GM19324 (cell line): ENCODE measurements around the gene ANKS3.

ENCODE experiments used
- ATAC-seq: cut with Tn5 transposase; IDR thresholded peaks from one replicate; pipeline ENCODE4 v1.9.1; 2021; ENCODE audit warnings: mild to moderate bottlenecking, moderate library complexity; ENCODE audit not compliant: unreplicated experiment, low FRiP score

Gene ANKS3

DNA sequence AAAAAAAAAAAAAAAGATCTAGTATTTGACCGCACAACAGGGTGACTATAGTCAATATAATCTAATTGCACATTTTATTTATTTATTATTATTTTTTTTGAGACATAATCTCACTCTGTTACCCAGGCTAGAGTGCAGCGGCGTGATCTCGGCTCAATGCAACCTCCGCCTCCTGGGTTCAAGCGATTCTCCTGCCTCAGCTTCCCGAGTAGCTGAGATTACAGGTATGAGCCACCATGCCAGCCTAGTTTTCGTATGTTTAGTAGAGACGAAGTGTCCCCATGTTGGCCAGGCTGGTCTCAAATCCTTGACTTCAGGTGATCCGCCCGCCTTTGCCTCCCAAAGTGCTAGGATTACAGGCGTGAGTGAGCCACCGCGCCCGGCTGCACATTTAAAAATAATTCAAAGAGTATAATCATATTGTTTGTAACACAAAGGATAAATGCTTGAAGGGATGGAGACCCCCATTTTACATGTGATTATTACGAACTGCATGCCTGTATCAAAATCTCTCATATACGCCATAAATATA is 794 bp downstream of the ANKS3 start:
- ATAC-seq: no peak

DNA sequence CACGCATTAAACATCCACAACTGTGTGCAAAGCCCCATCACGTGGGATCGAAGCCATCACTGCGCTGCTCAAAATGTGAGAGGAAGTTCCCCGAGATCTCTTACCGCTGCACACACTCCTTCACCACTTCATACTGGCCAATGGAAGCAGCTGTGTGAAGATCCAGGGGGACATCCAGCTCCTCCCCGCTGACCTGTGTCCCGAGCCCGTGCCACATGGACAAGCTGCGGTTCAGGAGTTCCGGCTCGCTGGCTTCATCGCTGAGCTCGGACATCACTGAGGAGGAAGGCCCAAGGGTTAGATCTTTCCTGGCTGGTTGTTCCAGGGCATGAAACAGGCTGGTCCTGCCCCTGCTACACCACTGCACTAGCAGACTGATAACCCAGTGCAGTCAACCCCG is 4.2 kb downstream of the ANKS3 start:
- ATAC-seq: no peak

DNA sequence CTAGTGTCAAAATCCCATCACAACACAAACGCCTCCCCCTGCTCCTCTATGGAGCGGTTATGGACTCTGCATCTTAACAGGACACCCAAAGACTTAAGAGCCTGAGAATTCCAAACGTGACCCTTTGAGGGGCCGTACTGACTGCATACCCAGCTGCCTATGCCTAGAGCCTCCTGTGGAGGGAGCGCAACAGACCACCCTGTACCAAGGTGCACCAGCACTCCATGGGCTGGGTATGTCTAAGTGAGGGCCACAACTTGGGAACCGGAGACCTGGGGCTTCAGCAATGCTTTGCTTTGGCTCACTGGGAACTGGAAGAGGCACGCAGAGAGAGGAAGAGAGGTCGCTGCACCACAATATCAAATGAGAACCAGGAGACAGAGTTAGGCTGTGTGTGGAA is 5.4 kb downstream of the ANKS3 start:
- ATAC-seq: no peak

DNA sequence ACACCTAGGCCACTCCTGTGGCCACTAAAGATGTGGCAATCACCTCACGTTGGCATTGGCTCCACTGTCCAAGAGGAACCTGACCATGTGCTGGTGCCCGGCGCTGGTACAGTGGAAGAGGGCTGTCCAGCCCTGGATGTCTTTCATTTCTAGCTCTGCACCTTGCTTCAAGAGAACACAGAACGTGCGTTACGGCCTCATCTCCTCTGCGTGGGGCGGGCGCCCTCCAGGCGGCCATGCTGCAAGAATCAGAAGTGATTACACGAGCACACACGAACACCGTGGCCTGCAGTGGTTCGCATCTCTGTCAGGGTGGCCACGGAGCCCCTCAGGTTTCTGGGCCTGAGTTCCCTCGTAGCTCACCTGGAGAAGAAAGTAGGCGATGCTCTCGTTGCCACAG is 7.5 kb downstream of the ANKS3 start:
- ATAC-seq: no peak

DNA sequence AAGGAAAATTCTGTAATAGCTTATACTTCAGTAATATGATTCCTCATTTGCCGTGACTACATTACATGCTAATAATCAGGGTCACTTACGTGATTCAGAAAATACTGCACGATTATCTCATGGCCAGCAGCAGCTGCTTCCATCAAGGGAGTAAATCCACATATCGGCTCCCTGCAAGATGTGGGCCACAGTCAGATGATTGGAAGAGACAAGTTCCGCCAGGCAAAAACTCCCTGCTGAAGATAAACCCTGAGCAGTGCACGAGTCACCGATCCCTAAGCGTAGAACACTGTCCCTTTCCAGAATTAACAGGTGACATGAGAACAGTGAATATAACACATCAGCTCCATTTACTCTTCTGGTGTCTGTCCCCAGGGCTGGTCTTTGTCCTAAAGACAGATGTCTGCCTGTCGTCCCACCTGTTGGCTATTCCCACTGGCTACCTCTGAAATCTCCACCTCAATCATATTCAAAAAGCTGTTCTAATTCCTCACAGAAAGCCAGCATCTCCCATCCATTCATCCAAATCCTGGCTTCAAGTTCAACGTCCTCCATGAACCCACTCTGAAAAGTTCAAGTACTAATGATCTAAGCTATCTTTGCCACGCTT is 9.3 kb downstream of the ANKS3 start:
- no peak for ATAC-seq

DNA sequence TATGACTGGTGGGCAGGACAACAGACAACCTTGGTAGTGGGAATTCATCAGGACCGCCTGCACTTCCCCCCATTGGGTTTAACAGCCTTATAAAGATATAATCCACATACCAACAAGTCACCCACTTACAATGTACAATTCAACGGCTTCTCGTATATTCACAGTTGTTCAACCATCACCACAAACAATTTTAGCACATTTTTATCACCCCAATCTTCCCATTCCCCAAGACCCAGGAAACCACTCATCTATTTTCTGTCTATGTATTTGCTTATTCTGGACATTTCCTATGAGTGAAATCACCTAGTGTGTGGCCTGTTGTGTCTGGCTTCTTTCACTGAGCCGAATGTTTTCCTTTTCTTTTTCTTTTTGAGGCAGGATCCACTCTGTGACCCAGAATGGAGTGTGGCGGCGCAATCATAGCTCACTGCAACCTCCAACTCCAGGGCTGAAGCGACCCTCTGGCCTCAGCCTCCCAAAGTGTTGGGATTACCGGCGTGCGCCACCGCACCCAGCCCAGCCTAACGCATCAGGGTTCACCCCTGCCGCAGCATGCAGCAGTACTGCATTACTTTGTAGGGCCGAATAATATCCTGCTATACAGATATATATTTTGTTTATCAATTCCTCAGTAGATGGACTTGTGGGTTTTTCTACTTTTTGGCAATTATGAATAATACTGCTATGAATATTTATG is 10.9 kb downstream of the ANKS3 start:
- ATAC-seq: no peak

DNA sequence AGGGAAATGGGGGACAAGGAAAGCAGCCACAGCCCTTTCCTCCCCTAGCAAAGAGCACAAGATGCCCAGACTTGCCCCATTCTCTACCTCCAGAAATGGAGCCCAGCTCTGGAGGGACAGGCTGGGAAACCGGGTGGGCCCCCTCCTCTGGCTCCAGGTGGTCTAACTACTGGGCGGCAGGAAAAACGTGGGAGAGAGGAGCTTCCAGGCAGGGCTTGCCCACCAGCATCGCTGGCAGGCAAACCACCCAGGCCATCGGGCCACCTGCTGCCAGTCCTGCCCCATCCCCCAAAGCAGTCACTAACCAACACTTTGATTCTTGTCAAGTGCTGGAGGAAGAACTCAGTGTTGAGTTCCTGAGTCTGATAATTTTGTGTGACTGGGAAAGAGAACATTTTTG is 15.6 kb downstream of the ANKS3 start:
- ATAC-seq: no peak

DNA sequence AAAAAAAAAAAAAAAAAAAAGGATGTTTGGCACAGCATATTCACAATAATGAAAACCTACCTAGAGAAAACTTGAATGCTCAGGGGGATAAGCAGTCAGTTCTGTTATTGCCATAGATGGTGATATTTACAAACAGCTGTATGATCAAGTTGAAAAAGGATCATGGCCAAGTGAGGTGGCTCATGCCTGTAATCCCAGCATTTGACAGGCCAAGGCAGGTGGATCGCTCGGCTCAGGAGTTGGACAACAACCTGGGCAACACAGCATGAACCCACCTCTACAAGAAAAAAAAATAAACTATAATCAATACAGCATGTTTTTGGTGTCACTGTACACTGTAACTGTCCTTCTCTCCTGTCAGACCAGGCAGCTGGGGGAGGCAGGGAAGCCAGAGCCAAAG is 19.1 kb downstream of the ANKS3 start:
- ATAC-seq: no peak

DNA sequence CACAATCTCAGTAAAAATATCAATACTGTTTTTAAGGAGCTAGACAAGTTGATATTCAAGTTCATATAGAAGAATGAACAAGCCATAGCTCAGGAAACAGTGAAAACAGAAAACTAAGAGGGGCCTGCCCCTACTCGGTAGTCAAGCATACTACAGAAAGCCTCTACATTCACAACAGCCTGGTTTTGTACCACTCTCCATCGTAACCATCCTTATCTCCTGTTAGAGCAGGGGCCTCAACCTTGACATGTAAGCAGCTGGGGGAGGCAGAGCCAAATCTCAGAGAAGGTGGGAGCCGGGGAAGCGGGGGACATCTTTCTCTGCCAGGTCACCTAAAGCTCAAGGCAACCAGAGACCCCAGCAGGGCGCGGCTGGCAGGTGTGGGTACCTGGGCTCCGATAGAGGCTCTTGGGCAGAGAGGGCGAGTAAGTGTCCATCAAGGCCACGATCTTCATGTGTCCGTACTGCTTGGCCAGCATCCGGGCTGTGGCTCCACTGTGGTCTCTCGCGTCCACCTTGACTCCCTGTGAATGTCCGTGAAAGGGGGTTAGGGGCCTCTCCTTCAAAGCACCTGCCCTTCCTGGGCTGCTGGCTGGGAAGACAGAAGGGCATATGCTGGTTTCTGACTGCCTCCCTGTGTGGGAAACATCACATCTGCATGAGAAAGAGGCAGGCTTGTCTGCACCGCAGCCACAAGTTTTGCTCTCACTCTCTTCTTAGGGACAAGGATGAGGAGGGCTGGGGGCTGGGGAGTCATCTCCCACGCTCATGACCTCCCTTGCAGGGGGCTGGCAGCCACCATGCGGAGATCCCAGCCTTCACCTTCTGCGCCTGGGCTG is 20.2 kb downstream of the ANKS3 start:
- ATAC-seq: no peak

DNA sequence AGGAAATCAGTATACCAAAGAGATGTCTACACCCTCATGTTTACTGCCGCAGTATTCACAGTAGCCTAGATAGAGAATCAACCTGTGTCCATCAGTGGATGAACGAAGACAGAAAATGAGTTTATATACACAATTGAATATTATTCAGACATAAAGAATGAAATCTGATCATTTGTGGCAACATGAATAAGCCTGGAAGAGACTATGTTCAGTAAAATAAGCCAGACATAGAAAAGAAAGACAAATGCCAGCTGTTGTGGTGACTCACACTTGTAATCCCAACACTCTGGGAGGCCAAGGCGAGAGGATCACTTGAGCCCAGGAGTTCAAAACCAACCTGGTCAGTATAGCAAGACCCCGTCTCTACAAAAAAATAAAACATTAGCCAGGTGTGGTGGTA is 24.6 kb downstream of the ANKS3 start:
- ATAC-seq: no peak

DNA sequence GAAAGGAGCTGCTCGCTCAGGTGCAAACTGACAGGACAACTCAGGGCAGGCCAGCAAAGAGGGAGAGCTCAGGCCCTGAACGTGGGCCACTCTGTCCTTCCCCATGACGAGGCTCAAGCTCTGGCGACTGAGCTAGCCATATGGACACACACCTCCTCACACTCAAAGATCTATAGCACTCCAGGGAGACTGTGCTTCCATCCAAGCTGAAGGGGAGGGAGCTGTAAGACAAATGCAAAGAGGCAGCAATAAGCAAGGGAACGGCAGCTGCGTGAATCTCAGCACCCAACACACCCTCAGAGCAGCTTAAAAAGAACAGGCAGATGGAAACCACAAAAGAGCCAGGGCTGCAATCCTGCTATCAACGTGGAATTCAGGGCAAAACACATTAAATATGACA is 27.2 kb downstream of the ANKS3 start:
- ATAC-seq: no peak

DNA sequence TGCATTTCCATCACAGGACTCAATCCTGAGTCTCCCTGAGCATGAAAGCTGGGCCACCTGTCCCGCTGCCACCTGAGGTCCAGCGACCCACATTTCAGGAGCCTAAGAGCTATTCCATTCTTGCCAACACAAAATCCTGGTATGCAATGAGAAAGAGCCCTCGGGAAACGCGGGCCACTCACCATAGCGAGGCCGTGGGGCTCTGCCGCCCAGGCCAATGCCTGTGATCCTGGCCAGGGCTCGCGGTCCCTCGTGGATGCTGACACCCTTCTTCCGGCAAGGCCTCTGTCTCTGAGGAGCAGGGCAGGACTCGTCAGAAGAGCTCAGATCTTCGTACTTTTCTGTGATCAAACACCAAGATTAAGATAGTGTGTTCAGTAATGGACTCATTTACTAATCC is 29.2 kb downstream of the ANKS3 start:
- ATAC-seq: no peak

DNA sequence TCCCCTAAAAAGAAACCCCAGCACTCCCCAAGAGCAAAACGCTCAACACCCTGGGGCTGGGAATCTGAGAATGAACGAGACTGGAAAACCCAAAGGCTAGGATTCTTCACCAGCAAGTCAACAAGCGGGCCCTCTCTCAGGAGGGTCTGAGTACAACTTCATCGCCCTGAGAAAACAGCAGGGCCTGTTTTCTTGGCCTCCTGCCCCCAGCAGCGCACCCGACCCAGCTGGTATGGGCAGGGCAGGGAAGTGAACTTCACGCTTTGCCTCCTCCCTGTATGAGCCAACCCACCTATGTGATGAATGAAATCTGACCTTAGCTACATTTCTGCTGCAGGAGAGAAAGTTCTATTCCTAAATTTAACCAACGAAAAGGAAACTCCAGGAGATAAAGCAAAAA is 29.6 kb downstream of the ANKS3 start:
- ATAC-seq: no peak

DNA sequence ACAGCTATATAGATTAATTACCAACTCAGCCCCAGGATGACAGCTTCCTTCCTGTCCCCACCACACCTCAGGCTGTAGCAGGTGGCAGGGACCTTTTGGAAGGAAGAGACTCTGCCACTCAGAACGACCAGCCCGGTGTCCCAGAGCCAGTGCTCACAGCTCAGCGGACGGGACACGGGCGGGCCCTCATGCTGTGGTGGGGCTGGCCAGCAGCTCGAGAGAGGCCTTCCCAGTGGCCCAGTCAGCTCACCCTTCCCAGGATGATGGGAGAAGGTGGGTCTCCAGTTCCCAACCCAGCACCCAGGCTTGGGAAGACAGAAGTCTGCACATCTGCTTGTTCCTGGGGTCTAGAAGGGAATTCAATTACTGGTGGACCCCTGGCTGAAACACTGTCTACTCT is 30.2 kb downstream of the ANKS3 start:
- no peak for ATAC-seq

DNA sequence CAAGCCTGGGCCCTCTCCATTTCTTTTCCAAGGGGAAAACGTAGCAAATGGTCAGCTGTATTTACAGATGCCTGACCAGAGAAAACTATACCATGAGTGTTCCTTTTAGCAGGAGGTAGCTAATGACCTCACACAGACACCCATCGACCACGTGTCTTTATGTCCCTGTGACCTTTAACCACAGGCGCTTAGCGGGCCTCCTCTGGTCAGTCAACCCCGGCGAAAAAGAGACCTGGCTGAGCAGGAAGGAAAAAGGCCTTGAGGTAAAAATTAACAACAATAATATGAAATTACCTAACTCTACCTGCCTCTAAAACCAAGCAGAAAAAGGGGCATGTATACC is 31.6 kb downstream of the ANKS3 start:
- no peak for ATAC-seq

DNA sequence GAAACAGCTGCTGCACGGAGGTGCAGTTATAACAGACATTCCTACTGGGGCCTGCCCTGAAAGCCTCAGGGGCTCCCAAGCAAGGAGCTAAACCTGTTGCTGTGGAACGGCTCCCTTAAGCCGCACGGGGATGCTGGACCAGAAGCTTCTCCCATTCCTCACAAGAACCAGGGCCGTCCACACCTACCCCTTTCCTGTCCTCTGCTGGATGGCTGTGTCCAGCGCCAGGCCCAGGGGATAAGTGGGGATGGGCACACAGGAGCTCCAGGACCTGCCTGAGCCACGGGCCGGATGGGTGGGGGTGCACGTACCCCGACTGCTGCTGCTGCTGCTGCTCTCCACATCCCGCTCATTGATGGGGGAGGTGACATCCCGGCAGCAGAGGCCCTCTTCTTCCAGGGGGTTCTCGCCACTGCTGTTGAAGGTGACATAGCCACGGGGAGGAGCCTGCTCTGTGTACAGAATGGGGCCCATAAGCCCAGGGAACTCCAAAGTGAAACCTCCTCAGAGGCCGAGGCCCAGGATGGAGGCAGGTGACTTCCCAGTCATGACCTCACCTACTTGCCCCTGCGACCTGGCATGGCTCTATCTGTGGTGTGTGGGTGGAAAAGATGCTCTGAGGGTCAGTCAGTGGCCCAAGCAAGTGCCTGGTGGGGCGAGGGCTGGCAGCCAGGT is 32.1 kb downstream of the ANKS3 start:
- ATAC-seq: no peak

DNA sequence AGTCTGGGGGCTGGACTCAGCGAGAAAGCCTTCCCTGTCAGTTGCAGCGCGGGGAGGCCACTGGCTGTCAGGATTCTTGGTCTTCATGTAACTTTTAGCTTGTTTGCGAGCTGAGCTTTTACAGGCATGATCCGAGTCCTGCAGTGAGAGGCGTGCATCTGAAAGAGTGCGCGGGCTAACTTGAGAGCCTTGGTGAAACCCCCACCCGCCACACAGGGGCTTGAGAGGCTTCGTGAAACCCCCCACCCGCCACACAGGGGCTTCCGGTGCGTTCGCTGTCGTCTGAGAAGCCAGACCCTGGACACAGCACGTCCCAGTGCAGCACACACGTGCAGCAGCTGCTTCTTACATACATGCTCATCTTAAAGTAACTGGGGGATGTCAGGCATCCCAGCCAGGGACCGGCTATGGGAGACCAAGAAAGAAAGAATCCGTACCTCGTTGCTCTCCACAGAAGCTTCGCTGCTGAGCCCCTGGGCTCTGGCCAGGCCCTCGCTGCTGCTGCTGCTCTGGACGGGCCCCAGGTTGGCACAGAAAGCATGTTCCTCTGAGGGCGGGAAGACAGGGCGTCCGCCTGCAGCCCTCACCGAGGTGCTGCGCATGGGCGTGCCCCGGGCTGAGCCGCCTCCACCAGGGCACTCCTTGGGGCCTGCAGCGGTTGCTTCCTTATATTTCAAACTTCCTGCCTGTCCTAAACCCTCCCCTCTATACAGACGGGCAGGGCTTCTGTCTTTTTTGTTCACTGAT is 32.9 kb downstream of the ANKS3 start:
- no peak for ATAC-seq

DNA sequence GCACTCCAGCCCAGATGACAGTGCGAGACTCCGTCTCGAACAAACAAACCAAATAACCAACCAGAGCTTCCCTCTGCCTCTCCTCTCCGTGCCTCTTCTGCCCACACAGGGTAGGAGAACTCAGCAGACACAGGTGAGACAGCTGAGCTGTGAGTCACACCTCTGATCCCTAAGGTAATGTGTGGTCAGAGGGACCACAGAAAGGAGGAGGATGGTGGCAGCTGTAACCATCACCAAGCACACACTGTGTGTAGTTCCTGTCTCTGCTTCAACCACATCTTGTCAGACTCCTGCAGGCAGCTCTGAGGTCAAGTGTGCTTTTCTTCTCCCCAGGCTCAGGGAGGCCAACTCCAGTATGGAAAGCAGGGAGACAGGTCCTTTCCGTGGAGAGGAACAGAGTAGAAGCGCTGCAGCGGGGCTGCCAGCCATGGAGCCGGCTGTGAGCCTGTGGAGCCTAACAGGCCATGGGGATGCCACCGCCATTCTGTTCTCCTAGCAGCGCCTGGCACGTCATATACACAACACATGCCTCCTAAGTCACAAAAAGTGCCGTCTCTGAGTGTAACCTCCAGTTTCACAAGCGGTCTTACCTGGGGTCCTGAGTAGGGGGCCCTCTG is 33.6 kb downstream of the ANKS3 start:
- ATAC-seq: no peak

DNA sequence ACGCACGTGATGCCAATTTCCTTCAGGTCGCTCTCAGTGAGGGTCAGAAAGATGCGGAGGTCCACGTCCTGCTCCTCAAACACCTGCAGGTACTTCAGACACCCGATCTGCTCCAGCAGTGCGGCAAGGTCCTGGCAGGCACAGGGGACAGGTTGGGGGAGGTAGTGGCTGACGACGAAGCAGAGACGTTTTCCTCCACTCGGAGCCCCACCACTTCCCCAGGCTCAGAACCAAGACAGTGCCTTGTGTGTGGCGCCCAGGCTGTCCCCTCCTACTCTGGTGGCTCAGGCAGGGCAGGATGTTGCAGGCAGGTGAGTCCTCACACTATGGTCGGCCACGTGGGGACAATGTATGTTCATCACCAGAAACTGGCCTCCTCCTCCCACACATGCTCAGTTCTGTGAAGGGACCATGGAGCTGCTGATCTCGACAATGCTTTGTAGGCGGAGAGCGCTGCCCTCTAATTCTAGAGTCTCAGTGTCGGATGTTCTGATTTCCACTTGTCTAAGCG is 35.0 kb downstream of the ANKS3 start:
- no peak for ATAC-seq
